Nasal cavity respiratory epithelium epithelial cell of viscerocranial mucosa (primary cell): ENCODE results near the gene MGMT. TPM values are rescaled to one million over a fixed set of nuclear protein-coding genes. Genes with fewer than 3 reads are reported as not detected.

Source experiments
- total RNA-seq: library from RNA; depleted of rRNA; stranded (reverse); fragments of >200 nt; gene quantifications from 2 replicates; pipeline ENCODE4 v1.2.3, GENCODE V29; 2014

The MGMT gene
- total RNA-seq, result 8.5 and 15.8 TPM in 2 replicates

GRCh38 chr10:129466703-129467358 is at the start of gene MGMT:
Gene MGMT, plus strand, starts transcription at chr10:129467241.

